GM12878 (cell line): Measurements from ENCODE around the gene STPG3. TPM values are rescaled to one million over a fixed set of nuclear protein-coding genes. Genes with fewer than 3 reads are reported as not detected.

Experiments
- ATAC-seq: fragments of 200-7000 bp; cut with Tn5 transposase; 3 replicates; pipeline ENCODE4 v1.9.1; 2020; ENCODE audit warnings: mild to moderate bottlenecking, moderate library complexity
- BruUV-seq: library from RNA; stranded (reverse); fragments of 400-500 nt; replicated peaks from 2 replicates; lab custom pipeline; 2021; lab: Mats Ljungman, UMichigan
- CTCF ChIA-PET: fragments of 300-600 bp; sonication (Branson Sonifier 250); formaldehyde crosslinking; extraction: SDS; loops from one replicate; lab custom pipeline; 2021; ENCODE audit warnings: inconsistent platforms; lab: Yijun Ruan, JAX
- POLR2A ChIA-PET: fragments of 350-600 bp; formaldehyde crosslinking; extraction: SDS; loops from one replicate; lab custom pipeline; 2021; ENCODE audit warnings: inconsistent platforms; lab: Charles Lee
- RAD21 ChIA-PET: fragments of 300-600 bp; sonication (Branson Sonifier 250); formaldehyde crosslinking; loops from one replicate; lab custom pipeline; 2023; ENCODE audit warnings: antibody characterized with exemption; ENCODE audit not compliant: unreplicated experiment; lab: Charles Lee
- SMC1A ChIA-PET: fragments of 300-600 bp; sonication (Branson Sonifier 250); formaldehyde crosslinking; loops from one replicate; lab custom pipeline; 2023; ENCODE audit not compliant: unreplicated experiment, uncharacterized antibody; lab: Charles Lee
- DNase-seq: peaks from one replicate; pipeline ENCODE4 v3.0.0-alpha.2; 2011; ENCODE audit warnings: low read depth, low spot score
- FAIRE-seq: peaks from 3 replicates; lab custom pipeline; 2011; peaks lifted over from hg19 to GRCh38; lab: Jason Lieb, UNC
- H2AFZ ChIP-seq: 2 replicates; pipeline ENCODE4 v1.6.0; 2011; ENCODE audit warnings: low read depth, low read length, control low read depth; ENCODE audit not compliant: control insufficient read depth
- H3K27ac ChIP-seq: 2 replicates; pipeline ENCODE4 v1.5.1; 2011; ENCODE audit warnings: control low read depth; ENCODE audit not compliant: control insufficient read depth, insufficient read depth
- H3K27me3 ChIP-seq, 2 experiments: replicated peaks in 1 of 2; 2 replicates each; pipeline versions ENCODE4 v1.6.0 to v1.6.1; 2011; ENCODE audit warnings: low read length in 1 of 2; ENCODE audit not compliant: control insufficient read depth in 2 of 2, insufficient read depth in 2 of 2
- H3K36me3 ChIP-seq, 2 experiments: 2 replicates each; pipeline ENCODE4 v1.5.1; 2011; ENCODE audit warnings: low read length in 1 of 2; ENCODE audit not compliant: control insufficient read depth in 2 of 2, insufficient read depth in 2 of 2
- H3K4me1 ChIP-seq: 2 replicates; pipeline ENCODE4 v1.6.1; 2011; ENCODE audit warnings: mild to moderate bottlenecking, low read length, moderate library complexity, mixed read lengths; ENCODE audit not compliant: control insufficient read depth, insufficient read depth
- H3K4me2 ChIP-seq: 2 replicates; pipeline ENCODE4 v1.6.0; 2011; ENCODE audit warnings: control low read depth; ENCODE audit not compliant: control insufficient read depth, insufficient read depth
- H3K4me3 ChIP-seq: fragments of 200-600 bp; sonication (generic); 2 replicates; pipeline ENCODE4 v1.5.1; 2016
- H3K79me2 ChIP-seq: 2 replicates; pipeline ENCODE4 v1.6.0; 2011; ENCODE audit warnings: low read length; ENCODE audit not compliant: control insufficient read depth, insufficient read depth
- H3K9ac ChIP-seq: 2 replicates; pipeline ENCODE4 v1.8.0; 2011; ENCODE audit warnings: low read length, control low read depth, mixed read lengths; ENCODE audit not compliant: control insufficient read depth, insufficient read depth
- H3K9me3 ChIP-seq: replicated peaks from 3 replicates; pipeline ENCODE4 v1.5.1; 2011; ENCODE audit warnings: mild to moderate bottlenecking, low read length; ENCODE audit not compliant: control insufficient read depth, insufficient read depth
- H4K20me1 ChIP-seq: 2 replicates; pipeline ENCODE4 v1.6.0; 2011; ENCODE audit not compliant: control insufficient read depth, insufficient read depth
- BACH1 ChIP-seq: fragments of 450-650 bp; IDR thresholded peaks from 2 replicates; pipeline ENCODE4 v1.6.1; 2017; ENCODE audit warnings: mild to moderate bottlenecking, borderline replicate concordance
- CREM ChIP-seq: IDR thresholded peaks from 2 replicates; pipeline ENCODE4 v1.6.1; 2014; ENCODE audit warnings: antibody characterized with exemption, low read depth
- E4F1 ChIP-seq: fragments of 450-650 bp; IDR thresholded peaks from 2 replicates; pipeline ENCODE4 v1.6.1; 2018; ENCODE audit warnings: borderline replicate concordance, mild to moderate bottlenecking; ENCODE audit not compliant: partially characterized antibody
- EGR1 ChIP-seq, 2 experiments: IDR thresholded peaks; 1 replicate in 1 of 2; 2 replicates in 1 of 2; pipeline ENCODE4 v1.6.1; 2011 to 2012; ENCODE audit warnings: low read depth in 2 of 2, low read length in 2 of 2, borderline replicate concordance in 1 of 2, mild to moderate bottlenecking in 1 of 2, moderate library complexity in 1 of 2
- FOXK2 ChIP-seq: fragments of 450-650 bp; IDR thresholded peaks from 2 replicates; pipeline ENCODE4 v1.6.1; 2017; ENCODE audit warnings: mild to moderate bottlenecking, moderate library complexity
- RAD21 ChIP-seq: IDR thresholded peaks from 2 replicates; pipeline ENCODE4 v1.6.1; 2011; ENCODE audit warnings: mild to moderate bottlenecking, low read depth, low read length, moderate library complexity; ENCODE audit not compliant: insufficient read depth
- RCOR1 ChIP-seq: conservative IDR thresholded peaks from 2 replicates; pipeline ENCODE4 v1.6.1; 2012; ENCODE audit warnings: low read depth, low read length, improper control_type of control experiment
- STAT1 ChIP-seq: fragments of 450-650 bp; conservative IDR thresholded peaks from 2 replicates; pipeline ENCODE4 v1.6.1; 2014; ENCODE audit warnings: antibody characterized with exemption, mild to moderate bottlenecking
- SUZ12 ChIP-seq: fragments of 200-600 bp; sonication (generic); IDR thresholded peaks from one replicate; pipeline ENCODE4 v1.6.1; 2018; ENCODE audit warnings: antibody characterized with exemption, mild to moderate bottlenecking; ENCODE audit not compliant: unreplicated experiment
- TCF12 ChIP-seq: IDR thresholded peaks from 2 replicates; pipeline ENCODE4 v1.6.1; 2011; ENCODE audit warnings: low read depth, mild to moderate bottlenecking, low read length
- ZNF622 ChIP-seq: fragments of 450-650 bp; IDR thresholded peaks from 2 replicates; pipeline ENCODE4 v1.6.1; 2017; ENCODE audit warnings: mild to moderate bottlenecking, inconsistent platforms
- WGBS: methylation state at CpG from one replicate; pipeline ENCODE4 v1.1.6; 2016; ENCODE audit warnings: low lambda C conversion rate; ENCODE audit not compliant: insufficient replicate concordance, insufficient coverage; ENCODE audit errors: missing lambda C conversion rate; 5-methylcytosine and 5-hydroxymethylcytosine counted together
- in situ Hi-C: fragments of 300-500 bp; cut with MboI; formaldehyde crosslinking; loops from 9 replicates; pipeline ENCODE4 v1.14.3; 2018; ENCODE audit warnings: mixed read lengths
- intact Hi-C: fragments of 100-400 bp; cut with micrococcal nuclease; formaldehyde crosslinking; loops from one replicate; pipeline ENCODE4 v1.14.2; 2022; ENCODE audit not compliant: unreplicated experiment
- polyA plus RNA-seq, 11 experiments: library from polyadenylated mRNA; depleted of rRNA in 4 of 11; unstranded in 6 of 11; stranded (reverse) in 5 of 11; fragments of >200 nt; fragmentation: Nextera tagmentation in 4 of 11; fragmentation: Illumina TruSeq in 1 of 11; extraction: Ambion mirVana in 4 of 11; extraction: Trizol in 1 of 11; gene quantifications; 1 replicate in 1 of 11; 2 replicates in 10 of 11; pipeline versions ENCODE4 v1.2.1 to v1.2.3, GENCODE V29; 2011 to 2016; ENCODE audit warnings: inconsistent platforms in 2 of 11, missing spikeins in 2 of 11, low read depth in 1 of 11
- total RNA-seq, 4 experiments: library from RNA; depleted of rRNA in 3 of 4; stranded (reverse); fragments of >200 nt in 3 of 4; fragmentation: Illumina TruSeq in 1 of 4; extraction: Trizol in 1 of 4; gene quantifications; 2 replicates each; pipeline versions ENCODE4 v1.2.1 to v1.2.3, GENCODE V29; 2013 to 2021

Gene STPG3
- total and polyA plus RNA-seq, 10 of the 15 experiments (the other 5 are each of a cell fraction or from before 2014, with no cell fraction given): not detected

- H3K4me2 ChIP-seq: no peak overlapping the region
- H2AFZ ChIP-seq: no peak overlapping the region
- no peak overlapping the region for H3K4me3 ChIP-seq
- no peaks in the 10 kb centered on the region for H3K36me3 ChIP-seq
- H3K9ac ChIP-seq: no peak overlapping the region
- ChIA-PET POLR2A (interaction anchor here (0.8 to 1.2 kb wide), 2 partner anchors 10 to 41 kb away, joined by 3 read pairs; partner anchors contain the start of genes SSNA1 and TUBB4B), RAD21 (interaction anchor here (0.8 kb wide), 1 partner anchor 41 kb away, joined by 3 read pairs; the partner anchor contains the start of genes ANAPC2 and SSNA1), SMC1A (no interaction called here), CTCF (interaction anchor here (1.2 kb wide), 1 partner anchor 110 kb away, joined by 4 read pairs; no protein-coding TSS in a partner anchor)
- no peaks in the 10 kb centered on the region for H3K9me3 ChIP-seq
- FAIRE-seq: no peak
- intact Hi-C loops (loop anchor here (10.0 kb wide), 1 partner anchor 185 kb away; the partner anchor contains the start of gene NPDC1), in situ Hi-C loops (loop anchor here (5.0 kb wide), 1 partner anchor 108 kb away; no protein-coding TSS in a partner anchor)
- 30% methylated on average over 31 of the region's 31 CpGs for WGBS
- H3K4me1 ChIP-seq: peaks cover 1% of the 10 kb centered on the region; the same call in 1 of the 2 replicates
- no peak for DNase-seq
- H3K79me2 ChIP-seq: no peaks in the 10 kb centered on the region
- no peaks in the 10 kb centered on the region for H3K27me3 ChIP-seq
- no peak overlapping the region for H3K27ac ChIP-seq
- no peak for TF ChIP-seq CREM
- TF ChIP-seq RCOR1: no peak
- no peak for TF ChIP-seq STAT1
- no peak for TF ChIP-seq TCF12
- no peak for TF ChIP-seq FOXK2
- TF ChIP-seq E4F1: no peak
- TF ChIP-seq EGR1 (IDR thresholded peaks at IDR 0.05; ENCODE audit: borderline replicate concordance in 1 of 2, low read depth in 2 of 2, low read length in 2 of 2): no peak
- TF ChIP-seq RAD21: no peak
- TF ChIP-seq ZNF622: no peak
- no peak for TF ChIP-seq SUZ12
- no peak for TF ChIP-seq BACH1
- no peak for ATAC-seq
- H4K20me1 ChIP-seq: no peaks in the 10 kb centered on the region
- BruUV-seq: no TSS peak
Measured at GRCh38 chr9:137229903-137230704, 21.0 kb upstream of the STPG3 start.
